ENCODE results near the gene STK11.
A peak's percentile ranks its signal among the peaks of the same experiment; 100 is the strongest.

Gene STK11

DNA sequence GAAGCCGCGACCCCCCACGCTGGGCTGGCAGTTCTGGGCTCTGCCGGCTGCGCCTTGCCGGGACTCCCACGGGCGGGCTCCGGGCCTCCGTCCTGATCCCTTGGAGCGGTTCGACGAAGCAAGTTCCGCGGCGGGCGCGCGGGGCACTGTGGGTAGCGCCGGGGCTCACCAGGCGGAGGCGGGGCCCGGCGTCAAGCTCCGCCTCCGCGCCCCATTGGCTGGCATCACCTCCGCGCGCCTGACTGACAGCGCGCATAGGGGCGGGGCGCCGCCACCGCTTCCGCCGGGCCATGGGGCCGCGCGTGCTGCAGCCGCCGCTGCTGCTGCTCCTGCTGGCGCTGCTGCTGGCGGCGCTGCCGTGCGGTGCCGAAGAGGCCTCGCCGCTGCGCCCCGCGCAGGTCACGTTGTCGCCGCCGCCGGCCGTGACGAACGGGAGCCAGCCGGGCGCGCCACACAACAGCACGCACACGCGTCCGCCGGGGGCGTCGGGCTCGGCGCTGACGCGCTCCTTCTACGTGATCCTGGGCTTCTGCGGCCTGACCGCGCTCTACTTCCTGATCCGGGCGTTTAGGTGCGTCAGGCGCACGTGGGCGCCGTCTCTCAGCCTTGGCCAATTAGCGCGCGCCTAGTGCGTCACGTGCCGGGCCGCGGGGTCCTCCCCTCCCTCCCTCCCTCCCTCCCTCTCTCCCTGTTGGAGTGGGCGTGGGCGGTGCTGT lies 69.8 kb downstream of the STK11 start, which contains the start of gene FAM174C:
FAM174C (plus strand) TSS at position 271 of the 716 bp plus-strand sequence; CDS start at position 291, 20 bp downstream.
- peak; percentile 33 for FAIRE-seq

DNA sequence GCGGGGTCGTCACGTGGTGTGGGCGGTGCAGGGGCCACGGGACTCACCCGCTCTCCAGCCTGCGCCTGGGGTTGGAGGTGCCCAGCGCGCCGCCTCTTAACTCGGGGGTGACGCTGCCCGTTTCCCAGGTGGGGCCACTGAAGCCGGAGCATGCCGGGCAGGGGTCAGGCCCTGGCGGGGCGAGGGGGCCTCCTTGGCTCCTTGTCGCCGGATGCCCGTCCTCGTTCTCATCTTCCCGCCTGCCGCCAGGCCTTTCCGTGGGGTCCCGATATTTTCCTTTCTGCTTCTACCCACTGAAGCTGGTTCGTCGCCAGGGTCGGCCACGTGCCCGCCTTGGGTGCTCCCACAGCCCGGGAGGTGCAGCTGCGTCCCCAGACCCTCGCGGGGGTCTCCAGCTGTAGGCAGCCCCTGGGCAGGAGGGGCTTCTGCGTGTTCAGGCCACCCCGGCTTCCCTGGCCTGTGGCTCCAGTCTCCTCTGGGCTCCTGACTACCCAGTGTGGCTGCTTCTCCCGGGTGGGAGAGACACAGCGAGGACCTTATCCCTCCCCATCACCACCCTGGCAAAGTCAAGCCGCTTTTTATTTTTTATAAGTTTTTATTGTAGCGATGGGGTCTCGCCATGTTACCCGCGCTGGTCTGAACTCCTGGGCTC lies 70.5 kb downstream of the STK11 start:
- FAIRE-seq, result no peak

DNA sequence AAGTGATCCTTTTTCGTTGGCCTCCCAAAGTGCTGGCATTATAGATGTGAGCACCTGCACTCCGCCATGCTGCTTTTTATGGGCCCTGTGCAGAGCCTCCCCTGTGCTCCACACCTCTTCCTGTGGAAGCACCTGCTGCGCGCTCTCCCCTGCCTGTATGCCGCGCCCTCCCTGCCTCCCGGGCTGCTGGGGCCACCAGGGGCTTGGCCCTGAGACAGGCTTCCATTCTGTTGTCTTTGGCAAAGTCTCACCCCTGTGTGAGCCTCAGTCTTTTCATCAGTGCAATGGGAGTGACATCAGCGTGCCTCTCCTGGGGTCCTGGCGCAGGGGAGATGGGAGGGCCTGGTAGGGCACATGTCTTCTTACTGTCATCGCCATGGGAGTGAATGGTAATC lies 71.0 kb downstream of the STK11 start:
- FAIRE-seq, result no peak

DNA sequence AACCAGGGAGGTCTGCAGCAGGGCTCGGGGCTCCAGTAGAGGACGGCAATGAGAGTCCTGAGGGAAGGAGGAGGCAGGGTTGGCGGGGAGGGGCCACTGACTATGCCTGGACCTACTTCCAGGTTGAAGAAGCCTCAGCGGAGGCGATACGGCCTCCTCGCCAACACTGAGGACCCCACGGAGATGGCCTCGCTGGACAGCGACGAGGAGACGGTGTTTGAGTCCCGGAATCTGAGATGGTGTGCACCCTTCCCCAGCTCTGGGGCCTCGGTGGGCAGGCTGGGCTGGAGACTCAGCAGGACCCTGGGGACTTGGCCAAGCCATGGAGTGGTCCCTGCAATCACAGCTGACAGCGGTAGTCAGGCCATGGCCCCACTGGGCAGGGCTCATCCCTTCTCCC lies 71.5 kb downstream of the STK11 start:
- FAIRE-seq, result no peak

Data from G401.6 (cell line).